GM19372 (cell line): Measurements from ENCODE around the gene SPRED2.

Experiments used
- ATAC-seq: cut with Tn5 transposase; IDR thresholded peaks from one replicate; pipeline ENCODE4 v1.9.1; 2021; ENCODE audit warnings: mild to moderate bottlenecking, low read depth, moderate library complexity; ENCODE audit not compliant: unreplicated experiment

SPRED2 gene

GRCh38 chr2:65443509-65444186 lies 11.2 kb upstream of the SPRED2 start:
- no peak for ATAC-seq

GRCh38 chr2:65442420-65443020 lies 10.1 kb upstream of the SPRED2 start:
- no peak for ATAC-seq

- ATAC-seq, result no peak
Measured at GRCh38 chr2:65438137-65438899, 5.9 kb upstream of the SPRED2 start.

DNA sequence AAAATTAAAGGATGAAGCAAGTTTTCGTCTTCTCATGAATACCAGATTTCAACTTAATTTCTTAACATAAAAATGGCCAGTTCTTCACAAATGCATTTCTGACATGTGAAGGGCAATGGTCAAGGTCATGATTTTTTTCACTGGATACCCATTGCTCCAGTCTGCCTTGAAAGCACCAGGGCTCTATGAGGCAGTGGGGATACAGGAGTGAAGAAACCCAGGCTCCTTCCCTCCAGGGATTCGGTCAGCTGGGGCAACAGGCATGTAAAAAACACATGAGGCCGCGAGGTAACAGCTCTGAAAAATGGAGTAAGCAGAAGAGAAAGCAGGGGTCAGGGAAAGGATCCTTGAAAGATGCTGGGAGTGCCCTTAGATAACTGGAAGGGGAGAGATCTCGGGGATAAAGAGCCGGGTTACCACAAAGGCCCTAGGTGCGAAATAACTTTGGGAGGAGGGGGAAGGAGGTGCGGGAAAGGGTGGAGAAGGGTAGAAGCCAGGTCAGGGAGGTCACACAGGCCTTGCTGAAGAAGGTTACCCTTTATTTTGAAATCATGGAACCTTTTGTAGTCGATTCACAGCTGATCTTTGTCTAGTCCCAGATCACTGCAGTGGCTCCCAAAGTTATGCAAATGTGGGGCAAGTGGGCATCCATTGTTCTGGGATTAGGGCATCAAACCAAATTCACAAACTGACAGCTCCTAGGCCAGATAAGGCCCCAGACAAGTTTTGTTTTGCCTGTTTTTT lies 5.2 kb upstream of the SPRED2 start:
- no peak for ATAC-seq

DNA sequence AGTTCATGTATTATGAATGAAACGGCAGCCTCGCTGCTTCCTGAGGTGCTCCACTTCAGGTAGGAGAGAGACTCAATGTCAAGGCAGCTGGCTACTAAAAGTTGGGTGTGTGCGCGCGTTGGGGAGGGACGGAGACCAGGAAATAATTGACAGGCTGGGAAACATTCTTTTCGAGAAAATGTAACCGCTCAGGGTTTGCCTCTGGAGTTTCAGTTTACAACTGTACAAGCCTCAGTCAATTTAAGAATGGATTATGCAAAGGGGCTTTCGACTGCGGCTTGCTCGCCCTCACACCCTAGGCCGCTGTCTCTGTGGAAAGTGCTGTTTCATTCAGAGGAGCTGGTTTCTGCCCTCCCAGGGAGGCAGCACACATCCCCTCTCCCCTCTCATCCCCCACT lies 4.4 kb upstream of the SPRED2 start:
- peak; percentile 53 for ATAC-seq

DNA sequence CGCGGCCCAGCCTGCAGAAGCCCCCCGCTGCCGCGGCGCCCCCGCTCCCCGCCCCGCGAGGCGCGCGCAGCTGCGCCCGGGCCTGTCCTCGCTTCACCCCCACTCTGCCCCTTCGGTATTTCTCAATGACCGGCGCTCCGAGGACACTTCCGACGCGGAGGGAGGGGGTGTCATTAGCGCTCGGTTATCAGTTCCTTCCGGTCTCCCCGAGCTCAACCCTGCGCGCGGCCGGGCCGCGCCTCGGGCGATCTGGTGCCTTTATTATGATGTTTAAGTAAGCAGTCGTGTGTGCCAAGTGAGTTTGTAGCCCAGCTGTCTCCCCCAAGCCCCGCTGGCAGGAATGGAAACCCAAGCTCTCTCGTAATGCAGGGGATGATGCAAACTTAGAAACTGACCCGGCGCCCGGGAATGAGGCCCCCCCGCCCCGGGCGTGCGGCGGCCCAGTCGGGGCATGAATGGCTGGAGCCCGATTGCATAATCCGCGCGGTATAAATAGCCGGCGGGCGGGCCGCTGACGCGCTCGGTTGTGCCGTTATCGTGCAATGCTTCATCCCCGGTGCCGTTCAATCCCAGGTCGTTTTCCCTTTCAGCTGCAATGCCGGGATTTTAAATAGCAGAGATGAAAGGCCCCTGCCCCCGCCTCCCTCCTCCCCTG lies 3.9 kb upstream of the SPRED2 start:
- peak; percentile 34 for ATAC-seq

DNA sequence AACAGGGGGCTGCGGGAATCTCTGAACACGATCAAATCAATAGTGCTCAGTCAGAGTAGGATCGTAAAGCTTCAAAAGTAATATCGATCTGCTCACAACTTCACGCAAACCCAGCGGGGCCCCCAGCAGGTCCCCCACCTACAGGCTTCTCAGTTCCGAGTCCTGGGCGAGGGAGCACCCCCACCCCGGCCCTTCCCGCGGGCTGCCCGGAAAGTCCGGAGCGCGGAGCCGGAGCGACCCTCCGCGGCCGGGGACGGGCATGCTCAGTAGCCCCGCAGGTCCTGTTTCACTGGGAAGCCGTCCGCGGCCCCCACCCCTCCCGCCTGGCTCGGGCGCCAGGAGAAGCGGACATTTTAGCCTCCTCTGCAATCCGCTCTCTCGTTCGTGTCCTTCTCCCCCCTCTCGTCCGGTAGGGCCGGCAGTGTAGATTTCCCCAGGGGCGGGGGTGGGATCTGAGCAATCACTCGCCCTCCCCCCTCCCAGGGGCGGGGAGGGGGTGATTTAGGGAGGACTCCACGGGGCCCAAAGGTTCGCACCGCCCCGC lies 3.3 kb upstream of the SPRED2 start:
- ATAC-seq, result peak; percentile 25

DNA sequence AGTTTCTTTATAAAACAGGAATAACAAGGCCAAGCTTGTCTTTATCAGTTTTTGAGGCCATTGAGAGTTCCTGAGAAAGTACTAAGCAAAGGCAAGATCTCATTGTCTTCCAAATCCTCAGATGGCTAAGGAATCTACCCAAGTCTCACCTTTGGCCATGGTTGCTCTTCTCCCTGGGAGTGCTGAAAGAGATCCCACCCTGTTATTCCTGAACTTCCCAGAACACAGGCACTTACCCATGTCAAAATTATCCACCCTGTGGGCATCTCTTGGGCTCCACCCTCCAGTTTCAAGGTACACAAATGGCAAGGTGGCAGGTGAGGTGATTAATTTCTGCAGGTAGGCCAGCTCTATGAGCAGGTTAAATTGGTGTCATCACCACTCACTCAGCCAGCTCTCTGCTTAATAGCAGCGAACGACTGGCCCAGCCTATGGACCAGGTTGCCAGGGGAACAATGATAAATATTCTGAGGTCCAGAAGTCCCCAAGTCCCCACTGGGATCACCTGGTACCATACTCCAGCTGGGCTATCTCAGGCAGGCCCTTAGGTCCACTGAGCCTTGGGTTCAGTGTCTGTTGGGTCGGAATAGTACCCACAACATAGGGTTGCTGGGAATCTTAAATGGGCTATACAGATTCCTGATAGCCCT lies 2.3 kb upstream of the SPRED2 start:
- no peak for ATAC-seq

GRCh38 chr2:65431421-65432226 lies 775 bp downstream of the SPRED2 start:
- ATAC-seq, result peak; percentile 28

GRCh38 chr2:65430603-65431420 lies 1.6 kb downstream of the SPRED2 start:
- ATAC-seq, result peak; percentile 27

- no peak for ATAC-seq
Measured at GRCh38 chr2:65429786-65430602, 2.4 kb downstream of the SPRED2 start.

DNA sequence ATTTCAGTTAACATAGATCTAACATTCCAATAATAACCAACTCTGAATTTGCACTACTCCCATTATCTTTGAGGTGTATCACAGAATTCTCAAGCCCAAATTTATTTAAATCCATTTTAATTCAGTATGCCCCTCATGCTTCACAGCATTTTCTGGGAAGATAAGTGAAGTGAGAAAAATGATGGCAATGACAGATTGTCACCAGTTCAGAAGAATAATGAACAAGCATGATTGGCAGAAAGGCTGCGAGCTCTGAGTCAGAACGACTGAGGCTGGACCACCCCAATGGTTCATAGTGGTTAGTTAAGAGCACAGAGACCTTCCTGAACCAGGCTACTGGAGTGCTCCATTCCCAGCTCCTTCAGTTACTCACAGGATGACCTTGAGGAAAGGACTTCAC lies 4.9 kb downstream of the SPRED2 start:
- no peak for ATAC-seq

DNA sequence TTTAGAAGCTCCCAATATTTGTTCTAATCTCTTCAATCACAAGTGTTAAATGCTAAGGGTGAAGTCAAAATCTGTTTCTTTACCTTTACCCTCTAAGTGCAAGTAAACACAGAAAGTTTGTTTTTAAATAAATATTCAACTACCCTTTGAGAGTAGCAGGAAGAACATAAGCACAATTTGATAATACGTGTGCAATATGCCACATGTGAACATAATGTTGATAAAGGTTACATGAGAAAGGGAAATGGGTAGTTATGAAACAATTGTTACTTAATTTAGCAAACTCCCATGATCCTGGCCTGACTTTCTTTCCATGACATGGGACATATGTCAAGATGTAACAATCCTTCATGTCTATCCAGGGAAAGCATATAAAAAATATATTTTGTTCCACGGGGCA lies 7.1 kb downstream of the SPRED2 start:
- no peak for ATAC-seq

DNA sequence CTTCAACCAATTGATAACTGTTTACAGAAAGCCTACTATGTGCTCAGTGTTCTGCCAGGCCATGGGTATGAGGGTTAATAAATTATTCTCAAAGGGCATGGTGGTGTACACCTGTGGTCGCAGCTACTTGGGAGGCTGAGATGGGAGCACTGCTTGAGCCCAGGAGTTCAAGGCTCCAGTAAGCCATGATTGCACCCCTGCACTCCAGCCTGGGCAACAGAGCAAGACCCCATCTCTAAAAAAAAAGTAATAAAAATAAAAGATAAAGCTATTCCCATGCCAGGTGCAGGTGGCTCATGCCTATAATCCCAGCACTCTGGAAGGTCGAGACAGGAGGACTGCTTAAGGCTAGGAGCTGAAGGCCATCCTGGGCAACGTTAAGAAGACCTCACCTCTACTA lies 8.0 kb downstream of the SPRED2 start:
- no peak for ATAC-seq

- ATAC-seq, result no peak
Measured at GRCh38 chr2:65421432-65421748, 11.0 kb downstream of the SPRED2 start.

- ATAC-seq, result peak; percentile 83
Measured at GRCh38 chr2:65420712-65421431, 11.5 kb downstream of the SPRED2 start.
